ACC112 (cell line): Measurements from ENCODE around the gene SLC18A3.

Source experiments
- H2AFZ ChIP-seq: fragments of 200-600 bp; sonication (generic); one replicate; pipeline ENCODE4 v1.6.0; 2017; ENCODE audit warnings: antibody characterized with exemption, low read length; ENCODE audit not compliant: unreplicated experiment
- H3K27ac ChIP-seq: fragments of 200-600 bp; sonication (generic); 2 replicates; pipeline ENCODE4 v1.5.1; 2014; ENCODE audit warnings: low read depth, mild to moderate bottlenecking, antibody characterized with exemption, low read length, moderate library complexity
- H3K27me3 ChIP-seq: fragments of 200-600 bp; sonication (generic); 2 replicates; pipeline ENCODE4 v1.6.1; 2014; ENCODE audit warnings: mild to moderate bottlenecking, antibody characterized with exemption, low read length, moderate library complexity, mixed read lengths; ENCODE audit not compliant: insufficient read depth
- H3K36me3 ChIP-seq: fragments of 200-600 bp; sonication (generic); 2 replicates; pipeline ENCODE4 v1.6.1; 2016; ENCODE audit warnings: mild to moderate bottlenecking, antibody characterized with exemption, low read length, moderate library complexity, mixed read lengths; ENCODE audit not compliant: insufficient read depth
- H3K4me1 ChIP-seq: fragments of 200-600 bp; sonication (generic); one replicate; pipeline ENCODE4 v1.6.1; 2016; ENCODE audit warnings: low read length, mixed read lengths; ENCODE audit not compliant: insufficient read depth, unreplicated experiment, control insufficient read depth
- H3K4me3 ChIP-seq: fragments of 200-600 bp; sonication (generic); 2 replicates; pipeline ENCODE4 v1.5.1; 2014; ENCODE audit warnings: mild to moderate bottlenecking, low read depth, low read length
- H3K79me2 ChIP-seq: fragments of 200-600 bp; sonication (generic); one replicate; pipeline ENCODE4 v1.6.0; 2016; ENCODE audit warnings: low read length; ENCODE audit not compliant: control insufficient read depth, unreplicated experiment, insufficient read depth

The SLC18A3 gene

DNA sequence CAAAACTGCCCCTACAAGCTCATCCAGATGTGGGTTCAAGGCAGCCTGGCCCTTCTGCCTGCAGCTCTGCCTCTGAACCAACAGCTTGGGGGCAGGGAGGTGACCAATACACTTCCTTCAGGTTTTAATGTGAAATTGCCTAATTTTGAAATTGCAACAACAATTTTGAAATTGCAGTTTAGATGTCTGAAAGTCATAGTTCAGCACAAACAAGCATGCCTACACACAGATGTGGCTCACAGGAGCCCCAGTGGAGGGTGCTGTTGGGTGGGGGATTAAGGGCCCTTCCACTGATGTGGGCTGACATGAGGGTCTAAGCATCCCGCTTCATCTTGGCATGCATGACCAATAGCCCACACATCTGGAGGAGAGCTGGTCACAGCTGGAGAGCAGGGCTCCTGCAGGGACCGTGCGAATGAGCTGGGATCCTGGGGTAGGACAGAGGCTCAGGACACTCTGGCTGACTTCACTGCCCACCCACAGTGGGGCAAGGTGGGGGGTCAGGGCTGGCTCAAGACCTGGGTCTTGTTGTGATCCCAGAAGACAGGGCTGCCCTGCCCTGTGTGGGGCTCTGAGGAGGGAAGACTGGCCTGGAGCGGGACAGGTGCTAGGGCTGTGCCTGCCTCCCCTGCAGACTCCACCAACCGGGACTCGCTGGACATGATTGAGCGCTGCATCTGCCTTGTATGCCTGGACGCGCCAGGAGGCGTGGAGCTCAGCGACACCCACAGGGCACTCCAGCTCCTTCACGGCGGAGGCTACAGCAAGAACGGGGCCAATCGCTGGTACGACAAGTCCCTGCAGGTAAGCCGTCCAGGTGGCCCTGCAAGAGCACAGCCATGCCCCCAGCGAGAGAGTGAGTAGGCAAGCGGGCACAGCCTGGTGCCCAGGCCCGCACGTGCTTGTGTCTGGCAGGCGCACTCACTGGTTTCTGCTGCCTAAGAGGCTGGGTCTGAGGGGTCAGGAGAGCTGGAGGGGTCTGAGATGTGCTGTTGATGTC, 36.1 kb downstream of the SLC18A3 start:
- Histone ChIP-seq H3K36me3 (no peaks in the 10 kb centered on the region), H3K27me3 (peaks cover 71% of the 10 kb centered on the region), H3K79me2 (no peaks in the 10 kb centered on the region), H3K4me1 (no peaks in the 10 kb centered on the region), H3K4me3 (no peak overlapping the region), H2AFZ (no peak overlapping the region), H3K27ac (no peak overlapping the region)

DNA sequence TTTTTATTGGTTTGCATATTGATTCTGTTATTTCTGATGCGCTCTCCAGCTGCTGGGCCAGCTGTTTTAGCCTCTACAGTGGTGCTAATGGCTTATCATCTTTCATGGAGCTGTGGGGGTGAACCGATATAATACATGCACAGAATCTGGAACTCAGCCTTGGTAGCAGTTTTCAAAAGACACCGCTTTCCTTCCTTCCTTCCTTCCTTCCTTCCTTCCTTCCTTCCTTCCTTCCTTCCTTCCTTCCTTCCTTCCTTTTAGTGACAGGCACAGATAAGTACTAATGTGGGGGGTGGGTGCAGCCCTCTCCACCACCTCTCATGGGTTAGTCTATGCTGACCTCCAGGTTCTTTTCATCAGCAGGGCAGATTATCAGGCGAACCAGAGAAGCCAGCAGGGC, 37.4 kb downstream of the SLC18A3 start:
- Histone ChIP-seq H3K27ac (no peak overlapping the region), H3K4me1 (no peaks in the 10 kb centered on the region), H3K4me3 (no peak overlapping the region), H3K27me3 (peaks cover 71% of the 10 kb centered on the region), H3K36me3 (no peaks in the 10 kb centered on the region), H3K79me2 (no peaks in the 10 kb centered on the region), H2AFZ (no peak overlapping the region)

- H3K79me2 ChIP-seq: no peaks in the 10 kb centered on the region
- no peaks in the 10 kb centered on the region for H3K36me3 ChIP-seq
- H3K27ac ChIP-seq: no peak overlapping the region
- peaks cover 77% of the 10 kb centered on the region for H3K27me3 ChIP-seq
- H3K4me1 ChIP-seq: no peaks in the 10 kb centered on the region
- no peak overlapping the region for H2AFZ ChIP-seq
- H3K4me3 ChIP-seq: no peak overlapping the region
Measured at GRCh38 chr10:49647985-49648795, 38.1 kb downstream of the SLC18A3 start.

- Histone ChIP-seq H2AFZ (no peak overlapping the region), H3K4me3 (no peak overlapping the region), H3K27ac (no peak overlapping the region), H3K4me1 (no peaks in the 10 kb centered on the region), H3K79me2 (no peaks in the 10 kb centered on the region), H3K36me3 (no peaks in the 10 kb centered on the region), H3K27me3 (peaks cover 76% of the 10 kb centered on the region)
Measured at GRCh38 chr10:49649294-49649693, 39.2 kb downstream of the SLC18A3 start.

- Histone ChIP-seq H3K4me1 (no peaks in the 10 kb centered on the region), H3K4me3 (no peak overlapping the region), H3K36me3 (no peaks in the 10 kb centered on the region), H3K27ac (no peak overlapping the region), H3K79me2 (no peaks in the 10 kb centered on the region), H2AFZ (no peak overlapping the region), H3K27me3 (peaks cover 76% of the 10 kb centered on the region)
Measured at GRCh38 chr10:49649936-49650723, 40.0 kb downstream of the SLC18A3 start.

GRCh38 chr10:49650724-49651034, 40.6 kb downstream of the SLC18A3 start:
- H3K4me3 ChIP-seq: no peak overlapping the region
- no peak overlapping the region for H3K27ac ChIP-seq
- H3K79me2 ChIP-seq: no peaks in the 10 kb centered on the region

DNA sequence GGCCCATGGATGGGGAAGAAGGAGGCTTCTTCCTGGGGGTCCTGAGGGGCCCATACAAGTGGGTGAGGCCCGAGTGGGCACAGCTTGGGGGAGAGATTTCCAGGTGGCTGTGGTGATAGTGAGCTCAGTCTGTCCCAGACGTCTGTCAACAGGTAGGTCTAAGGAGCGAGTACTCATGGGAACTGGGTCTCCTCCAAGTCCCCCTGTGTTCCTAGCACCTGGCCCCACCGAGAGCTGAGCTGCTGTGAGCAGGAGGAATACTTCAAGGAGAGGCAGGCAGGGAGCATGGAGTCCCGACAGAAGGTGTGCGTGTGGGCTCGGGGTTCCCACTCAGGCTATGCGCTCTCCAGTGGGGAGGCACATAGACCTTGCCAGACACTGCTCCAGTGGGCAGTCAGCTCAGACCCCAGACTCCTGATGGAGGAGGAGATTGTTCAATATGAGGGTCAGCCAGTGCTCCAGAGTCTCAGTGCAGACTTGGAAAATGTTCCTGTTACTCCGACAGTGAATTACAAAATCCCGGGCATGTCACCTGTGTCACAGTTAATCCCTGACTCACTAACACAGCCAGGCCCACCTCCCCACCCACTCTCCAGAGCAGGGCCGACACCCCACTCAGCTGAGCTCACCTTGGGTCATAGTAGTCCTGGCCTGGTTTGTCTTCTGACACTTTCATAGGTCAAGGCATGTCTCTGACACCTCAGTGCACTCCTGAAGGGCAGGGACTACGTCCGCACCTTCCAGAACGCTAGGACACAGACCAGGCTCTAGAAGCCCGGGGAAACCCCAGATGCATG, 41.1 kb downstream of the SLC18A3 start:
- Histone ChIP-seq H3K4me3 (no peak overlapping the region), H3K79me2 (no peaks in the 10 kb centered on the region), H3K4me1 (no peaks in the 10 kb centered on the region), H3K27me3 (peaks cover 76% of the 10 kb centered on the region), H2AFZ (no peak overlapping the region), H3K36me3 (no peaks in the 10 kb centered on the region), H3K27ac (no peak overlapping the region)

More at GRCh38 chr10:49650724-49651034, 40.6 kb downstream of the SLC18A3 start:
- Histone ChIP-seq H3K36me3 (no peaks in the 10 kb centered on the region), H2AFZ (no peak overlapping the region), H3K4me1 (no peaks in the 10 kb centered on the region), H3K27me3 (peaks cover 75% of the 10 kb centered on the region)

DNA sequence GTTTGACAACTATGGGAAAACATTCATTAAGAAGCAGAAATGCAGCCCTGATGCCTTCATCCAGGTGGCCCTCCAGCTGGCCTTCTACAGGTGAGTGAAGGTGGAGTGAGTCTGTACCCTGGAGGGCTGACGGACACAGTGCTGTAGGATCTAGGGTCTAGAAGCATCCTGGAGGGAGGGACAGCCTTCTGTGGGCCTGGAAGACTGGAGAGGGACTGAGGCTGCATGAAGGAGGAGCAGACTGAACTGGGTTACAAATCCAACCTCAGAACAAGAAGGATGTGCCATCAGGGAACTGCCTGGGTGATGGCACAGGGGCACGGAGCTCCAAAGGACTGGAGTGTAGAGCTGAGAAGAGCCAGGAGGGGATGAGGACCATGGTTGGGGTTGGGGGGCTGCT, 41.8 kb downstream of the SLC18A3 start:
- Histone ChIP-seq H3K27ac (no peak overlapping the region), H2AFZ (no peak overlapping the region), H3K36me3 (no peaks in the 10 kb centered on the region), H3K79me2 (no peaks in the 10 kb centered on the region), H3K27me3 (peaks cover 75% of the 10 kb centered on the region), H3K4me1 (no peaks in the 10 kb centered on the region), H3K4me3 (no peak overlapping the region)

GRCh38 chr10:49652421-49653272, 42.5 kb downstream of the SLC18A3 start:
- no peak overlapping the region for H3K27ac ChIP-seq

More at GRCh38 chr10:49652421-49653272, 42.5 kb downstream of the SLC18A3 start:
- no peaks in the 10 kb centered on the region for H3K36me3 ChIP-seq
- peaks cover 75% of the 10 kb centered on the region for H3K27me3 ChIP-seq
- H3K4me1 ChIP-seq: no peaks in the 10 kb centered on the region
- no peak overlapping the region for H3K4me3 ChIP-seq
- no peak overlapping the region for H2AFZ ChIP-seq
- H3K79me2 ChIP-seq: no peaks in the 10 kb centered on the region
